H9 (cell line): ENCODE data around the gene SEMA5A. TPM values are rescaled to one million over a fixed set of nuclear protein-coding genes. Genes with fewer than 3 reads are reported as not detected.
A peak's percentile ranks its signal among the peaks of the same experiment; 100 is the strongest.

Source experiments
- DNase-seq: peaks from one replicate; pipeline ENCODE4 v3.0.0-alpha.2; 2017
- H2AFZ ChIP-seq: one replicate; pipeline ENCODE4 v1.6.1; 2013; ENCODE audit warnings: mild to moderate bottlenecking, low read length, control low read depth, moderate library complexity
- H2AK5ac ChIP-seq: 2 replicates; pipeline ENCODE4 v1.6.1; 2013; ENCODE audit warnings: low read length, control low read depth, mixed read lengths; ENCODE audit not compliant: insufficient read length
- H2BK120ac ChIP-seq: one replicate; pipeline ENCODE4 v1.6.1; 2013; ENCODE audit warnings: low read depth, mild to moderate bottlenecking, low read length, control low read depth, inconsistent platforms; ENCODE audit not compliant: poor library complexity, severe bottlenecking
- H2BK12ac ChIP-seq: 2 replicates; pipeline ENCODE4 v1.6.1; 2013; ENCODE audit warnings: low read length, control low read depth, mixed read lengths, low read depth; ENCODE audit not compliant: insufficient read length
- H2BK15ac ChIP-seq: 2 replicates; pipeline ENCODE4 v1.6.1; 2013; ENCODE audit warnings: low read depth, low read length, control low read depth
- H2BK20ac ChIP-seq: one replicate; pipeline ENCODE4 v1.6.1; 2013; ENCODE audit warnings: low read depth, mild to moderate bottlenecking, low read length, control low read depth, inconsistent platforms; ENCODE audit not compliant: poor library complexity, severe bottlenecking
- H2BK5ac ChIP-seq: 2 replicates; pipeline ENCODE4 v1.6.1; 2013; ENCODE audit warnings: low read length, control low read depth, mixed read lengths; ENCODE audit not compliant: insufficient read length
- H3K14ac ChIP-seq: 2 replicates; pipeline ENCODE4 v1.6.1; 2013; ENCODE audit warnings: low read length, control low read depth; ENCODE audit not compliant: insufficient read depth
- H3K18ac ChIP-seq: 2 replicates; pipeline ENCODE4 v1.6.1; 2013; ENCODE audit warnings: low read depth, mild to moderate bottlenecking, mixed read lengths, low read length, control low read depth; ENCODE audit not compliant: insufficient read length
- H3K23ac ChIP-seq: 2 replicates; pipeline ENCODE4 v1.6.1; 2013; ENCODE audit warnings: low read length, control low read depth, mixed read lengths, low read depth; ENCODE audit not compliant: insufficient read length
- H3K23me2 ChIP-seq: 2 replicates; pipeline ENCODE4 v1.6.1; 2013; ENCODE audit warnings: low read depth, mild to moderate bottlenecking, mixed read lengths, low read length, control low read depth; ENCODE audit not compliant: insufficient read length, poor library complexity, severe bottlenecking
- H3K27ac ChIP-seq: 2 replicates; pipeline ENCODE4 v1.5.1; 2013; ENCODE audit warnings: low read length, control low read depth, mixed read lengths, low read depth; ENCODE audit not compliant: insufficient read length
- H3K27me3 ChIP-seq: 2 replicates; pipeline ENCODE4 v1.6.1; 2013; ENCODE audit warnings: low read length, control low read depth, inconsistent platforms; ENCODE audit not compliant: insufficient read depth
- H3K4ac ChIP-seq: 2 replicates; pipeline ENCODE4 v1.6.1; 2013; ENCODE audit warnings: low read depth, mild to moderate bottlenecking, control low read depth, inconsistent platforms, low read length, moderate library complexity
- H3K4me1 ChIP-seq: 2 replicates; pipeline ENCODE4 v1.6.1; 2013; ENCODE audit warnings: low read length, control low read depth, inconsistent platforms; ENCODE audit not compliant: insufficient read depth
- H3K4me2 ChIP-seq: 2 replicates; pipeline ENCODE4 v1.6.1; 2013; ENCODE audit warnings: low read length, control low read depth, mixed read lengths; ENCODE audit not compliant: insufficient read length, insufficient read depth
- H3K56ac ChIP-seq: 2 replicates; pipeline ENCODE4 v1.6.1; 2013; ENCODE audit warnings: low read depth, mild to moderate bottlenecking, mixed read lengths, low read length, control low read depth; ENCODE audit not compliant: insufficient read length
- H3K79me1 ChIP-seq: 2 replicates; pipeline ENCODE4 v1.6.1; 2013; ENCODE audit warnings: low read depth, mild to moderate bottlenecking, moderate library complexity, low read length, control low read depth, inconsistent platforms; ENCODE audit not compliant: insufficient read depth, poor library complexity, severe bottlenecking
- H3K79me2 ChIP-seq: 2 replicates; pipeline ENCODE4 v1.6.1; 2013; ENCODE audit warnings: low read length, control low read depth, inconsistent platforms; ENCODE audit not compliant: insufficient read depth
- H3K9ac ChIP-seq: 2 replicates; pipeline ENCODE4 v1.6.1; 2013; ENCODE audit warnings: low read length, control low read depth, mixed read lengths; ENCODE audit not compliant: insufficient read length; ENCODE audit errors: extremely low read depth
- H3K9me3 ChIP-seq: one replicate; pipeline ENCODE4 v1.6.1; 2013; ENCODE audit warnings: low read depth, low read length, inconsistent platforms; ENCODE audit not compliant: control insufficient read depth
- H3T11ph ChIP-seq: one replicate; pipeline ENCODE4 v1.6.1; 2013; ENCODE audit warnings: mild to moderate bottlenecking, low read length, control low read depth, inconsistent platforms
- H4K20me1 ChIP-seq: one replicate; pipeline ENCODE4 v1.6.1; 2013; ENCODE audit not compliant: control insufficient read depth, insufficient read length, insufficient read depth
- H4K5ac ChIP-seq: 2 replicates; pipeline ENCODE4 v1.6.1; 2013; ENCODE audit warnings: low read depth, mild to moderate bottlenecking, mixed read lengths, low read length, control low read depth; ENCODE audit not compliant: insufficient read length
- H4K8ac ChIP-seq: replicated peaks from 2 replicates; pipeline ENCODE4 v1.6.1; 2013; ENCODE audit warnings: low read length, control low read depth, mixed read lengths, low read depth; ENCODE audit not compliant: insufficient read length
- H4K91ac ChIP-seq: 2 replicates; pipeline ENCODE4 v1.6.1; 2013; ENCODE audit warnings: low read depth, mild to moderate bottlenecking, moderate library complexity, mixed read lengths, low read length, control low read depth; ENCODE audit not compliant: insufficient read length
- H3K27ac Mint-ChIP-seq, 3 experiments: 2 replicates in 2 of 3; 3 replicates in 1 of 3; pipeline ENCODE4 v1.8.0; 2020 to 2021; ENCODE audit warnings: mixed read lengths in 3 of 3, mild to moderate bottlenecking in 1 of 3, moderate library complexity in 1 of 3
- H3K27me3 Mint-ChIP-seq: 2 replicates; pipeline ENCODE4 v1.8.0; 2021; ENCODE audit warnings: low read depth, mild to moderate bottlenecking, moderate library complexity, mixed read lengths
- H3K36me3 Mint-ChIP-seq, 3 experiments: 2 replicates in 2 of 3; 3 replicates in 1 of 3; pipeline ENCODE4 v1.8.0; 2020 to 2021; ENCODE audit warnings: low read depth in 3 of 3, mixed read lengths in 3 of 3; ENCODE audit not compliant: insufficient read depth in 1 of 3
- H3K4me1 Mint-ChIP-seq, 2 experiments: 2 replicates each; pipeline ENCODE4 v1.8.0; 2020; ENCODE audit warnings: mixed read lengths in 2 of 2
- H3K4me3 Mint-ChIP-seq, 2 experiments: 2 replicates in 1 of 2; 3 replicates in 1 of 2; pipeline ENCODE4 v1.8.0; 2020 to 2021; ENCODE audit warnings: mild to moderate bottlenecking in 2 of 2, mixed read lengths in 2 of 2, moderate library complexity in 1 of 2
- H3K9me3 Mint-ChIP-seq, 2 experiments: 2 replicates in 1 of 2; 3 replicates in 1 of 2; pipeline ENCODE4 v1.8.0; 2020; ENCODE audit warnings: mild to moderate bottlenecking in 2 of 2, mixed read lengths in 2 of 2, moderate library complexity in 1 of 2
- WGBS: extraction: QIAGEN DNeasy Blood & Tissue Kit; methylation state at CpG from one replicate; pipeline ENCODE4 v1.1.7; 2013; ENCODE audit warnings: missing lambda C conversion rate, low lambda C conversion rate, mixed read lengths; ENCODE audit not compliant: insufficient read length; ENCODE audit errors: extremely low coverage; 5-methylcytosine and 5-hydroxymethylcytosine counted together
- total RNA-seq: library from RNA; stranded (reverse); gene quantifications from 2 replicates; pipeline ENCODE4 v1.2.1, GENCODE V29; 2021
- TF ChIP-seq, protein P1 (sequence below): fragments of 200-600 bp; sonication (generic); conservative IDR thresholded peaks from 3 replicates; pipeline ENCODE4 v1.8.0; 2021; ENCODE audit warnings: antibody characterized with exemption, mild to moderate bottlenecking

Gene SEMA5A
- total RNA-seq, 1 experiment from 2014 or later: 4.3 TPM

DNA sequence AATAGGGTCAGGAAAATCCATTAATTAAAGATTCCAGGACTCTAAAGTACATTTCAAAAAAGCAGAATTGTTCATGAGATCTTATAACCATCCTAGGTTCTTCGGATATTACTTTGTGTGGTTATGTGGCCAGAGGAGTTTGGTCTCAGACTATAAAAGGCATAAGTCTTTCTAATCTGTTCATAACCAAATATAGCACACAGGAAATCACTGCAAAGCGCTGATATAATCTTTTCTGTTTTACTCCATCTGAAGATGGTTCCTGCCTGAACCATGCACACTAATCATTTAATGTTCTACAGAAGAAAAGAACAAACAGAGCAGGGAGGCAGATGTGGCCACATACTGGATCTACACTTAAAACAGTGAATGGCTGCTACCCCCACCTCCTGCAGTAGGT lies 182.8 kb downstream of the SEMA5A start:
- Histone ChIP-seq H3K56ac (no peak overlapping the region), H2AFZ (no peak overlapping the region), H2BK5ac (no peak overlapping the region), H4K8ac (no peak overlapping the region), H3K9me3 (no peaks in the 10 kb centered on the region), H2BK20ac (no peak overlapping the region), H2BK120ac (no peak overlapping the region), H3K9ac (no peak overlapping the region), H3K27ac (no peak overlapping the region), H3K79me2 (no peaks in the 10 kb centered on the region), H3K18ac (no peak overlapping the region), H4K91ac (no peak overlapping the region), H3K23me2 (no peaks in the 10 kb centered on the region), H4K20me1 (no peaks in the 10 kb centered on the region), H3K23ac (no peak overlapping the region), H3K4ac (no peak overlapping the region), H3K79me1 (no peaks in the 10 kb centered on the region), H2AK5ac (no peak overlapping the region), H3K14ac (no peak overlapping the region), H3K4me2 (no peak overlapping the region), H3K27me3 (no peaks in the 10 kb centered on the region), H2BK12ac (no peak overlapping the region), H2BK15ac (no peak overlapping the region), H3T11ph (no peak overlapping the region), H3K4me1 (no peaks in the 10 kb centered on the region; the same call in 1 of the 2 replicates), H4K5ac (no peak overlapping the region)
- TF ChIP-seq, protein P1, sequence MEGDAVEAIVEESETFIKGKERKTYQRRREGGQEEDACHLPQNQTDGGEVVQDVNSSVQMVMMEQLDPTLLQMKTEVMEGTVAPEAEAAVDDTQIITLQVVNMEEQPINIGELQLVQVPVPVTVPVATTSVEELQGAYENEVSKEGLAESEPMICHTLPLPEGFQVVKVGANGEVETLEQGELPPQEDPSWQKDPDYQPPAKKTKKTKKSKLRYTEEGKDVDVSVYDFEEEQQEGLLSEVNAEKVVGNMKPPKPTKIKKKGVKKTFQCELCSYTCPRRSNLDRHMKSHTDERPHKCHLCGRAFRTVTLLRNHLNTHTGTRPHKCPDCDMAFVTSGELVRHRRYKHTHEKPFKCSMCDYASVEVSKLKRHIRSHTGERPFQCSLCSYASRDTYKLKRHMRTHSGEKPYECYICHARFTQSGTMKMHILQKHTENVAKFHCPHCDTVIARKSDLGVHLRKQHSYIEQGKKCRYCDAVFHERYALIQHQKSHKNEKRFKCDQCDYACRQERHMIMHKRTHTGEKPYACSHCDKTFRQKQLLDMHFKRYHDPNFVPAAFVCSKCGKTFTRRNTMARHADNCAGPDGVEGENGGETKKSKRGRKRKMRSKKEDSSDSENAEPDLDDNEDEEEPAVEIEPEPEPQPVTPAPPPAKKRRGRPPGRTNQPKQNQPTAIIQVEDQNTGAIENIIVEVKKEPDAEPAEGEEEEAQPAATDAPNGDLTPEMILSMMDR: no peak
- no peaks in the 10 kb centered on the region for H3K27me3 Mint-ChIP-seq
- no CpG with 5 or more reads among the region's 2 CpGs for WGBS
- peaks cover 15% of the 10 kb centered on the region in 2 experiments for H3K4me1 Mint-ChIP-seq
- no peaks in the 10 kb centered on the region; a peak in 1 of 7 replicates for H3K36me3 Mint-ChIP-seq
- H3K27ac Mint-ChIP-seq: 0 out of 7 replicates have a peak overlapping the region, but pooled peaks of 1 of the 3 experiments have one; percentile 31
- no peaks in the 10 kb centered on the region for H3K9me3 Mint-ChIP-seq
- H3K4me3 Mint-ChIP-seq: no peak overlapping the region
- no peak for DNase-seq
